Middle frontal gyrus (tissue), 1 donor: ENCODE measurements around the gene ZNF609.
A peak's percentile ranks its signal among the peaks of the same experiment; 100 is the strongest.

Source experiments
- DNase-seq: peaks from one replicate; pipeline ENCODE4 v3.0.0-alpha.2; 2015; ENCODE audit warnings: low spot score; ENCODE audit errors: extremely low spot score

Gene ZNF609

GRCh38 chr15:64650552-64650951 lies 190.2 kb downstream of the ZNF609 start:
- no peak for DNase-seq

GRCh38 chr15:64651601-64652191 lies 191.3 kb downstream of the ZNF609 start:
- DNase-seq, result no peak

- DNase-seq, result no peak
Measured at GRCh38 chr15:64653757-64654156, 193.4 kb downstream of the ZNF609 start.

GRCh38 chr15:64656508-64656907 lies 196.1 kb downstream of the ZNF609 start:
- DNase-seq, result no peak

GRCh38 chr15:64665179-64665578 lies 204.8 kb downstream of the ZNF609 start:
- no peak for DNase-seq

- DNase-seq, result no peak
Measured at GRCh38 chr15:64667736-64668161, 207.4 kb downstream of the ZNF609 start.

- no peak for DNase-seq
Measured at GRCh38 chr15:64673866-64674265, 213.5 kb downstream of the ZNF609 start.

GRCh38 chr15:64678126-64678819 lies 217.9 kb downstream of the ZNF609 start:
- DNase-seq, result no peak

GRCh38 chr15:64680097-64680496 lies 219.7 kb downstream of the ZNF609 start:
- DNase-seq, result no peak

GRCh38 chr15:64681424-64682024 lies 221.1 kb downstream of the ZNF609 start:
- peak; percentile 37 for DNase-seq

- DNase-seq, result no peak
Measured at GRCh38 chr15:64682255-64682654, 221.9 kb downstream of the ZNF609 start.

- DNase-seq, result no peak
Measured at GRCh38 chr15:64683378-64683777, 223.0 kb downstream of the ZNF609 start.

- no peak for DNase-seq
Measured at GRCh38 chr15:64685230-64685888, 225.0 kb downstream of the ZNF609 start.

GRCh38 chr15:64686130-64686735 lies 225.9 kb downstream of the ZNF609 start:
- DNase-seq, result no peak

GRCh38 chr15:64687172-64687571 lies 226.8 kb downstream of the ZNF609 start:
- DNase-seq, result no peak

GRCh38 chr15:64687688-64688087 lies 227.3 kb downstream of the ZNF609 start:
- no peak for DNase-seq

GRCh38 chr15:64688770-64689169 lies 228.4 kb downstream of the ZNF609 start:
- DNase-seq, result no peak

GRCh38 chr15:64690008-64690407 lies 229.6 kb downstream of the ZNF609 start:
- no peak for DNase-seq

- no peak for DNase-seq
Measured at GRCh38 chr15:64690578-64691296, 230.4 kb downstream of the ZNF609 start.

GRCh38 chr15:64691896-64692565 lies 231.7 kb downstream of the ZNF609 start:
- DNase-seq, result no peak

- no peak for DNase-seq
Measured at GRCh38 chr15:64693134-64693533, 232.8 kb downstream of the ZNF609 start.
